K562 (cell line): ENCODE data around the gene LCA5L. TPM values are rescaled to one million over a fixed set of nuclear protein-coding genes. Genes with fewer than 3 reads are reported as not detected.
A peak's percentile ranks its signal among the peaks of the same experiment; 100 is the strongest.

Source experiments
- C11orf30 ChIP-seq: fragments of 450-650 bp; IDR thresholded peaks from 2 replicates; pipeline ENCODE4 v1.6.1; 2016; ENCODE audit warnings: low read depth, mild to moderate bottlenecking
- CBFB ChIP-seq: sonication (generic); formaldehyde crosslinking; IDR thresholded peaks from 2 replicates; pipeline ENCODE4 v1.4.0; 2020; ENCODE audit warnings: mild to moderate bottlenecking, missing genetic modification reagents
- CBX2 ChIP-seq: fragments of 200-600 bp; sonication (generic); IDR thresholded peaks from one replicate; pipeline ENCODE4 v1.6.1; 2012; ENCODE audit warnings: mild to moderate bottlenecking, low read length, inconsistent platforms; ENCODE audit not compliant: insufficient read depth, poor library complexity, severe bottlenecking
- CHD2 ChIP-seq: IDR thresholded peaks from 2 replicates; pipeline ENCODE4 v1.6.1; 2011; ENCODE audit warnings: low read depth, low read length
- E2F3 ChIP-seq: fragments of 250-450 bp; sonication (Bioruptor Pico); IDR thresholded peaks from 2 replicates; pipeline ENCODE4 v1.4.0; 2020; ENCODE audit warnings: mild to moderate bottlenecking
- ERF ChIP-seq: fragments of 450-650 bp; formaldehyde crosslinking; IDR thresholded peaks from 2 replicates; pipeline ENCODE4 v1.4.0; 2020; ENCODE audit warnings: mild to moderate bottlenecking, mixed read lengths
- FIP1L1 ChIP-seq: fragments of 200-400 bp; formaldehyde crosslinking; IDR thresholded peaks from 2 replicates; pipeline ENCODE4 v1.6.1; 2018; ENCODE audit warnings: mild to moderate bottlenecking, low read depth, low read length; ENCODE audit not compliant: poor library complexity, severe bottlenecking
- HCFC1 ChIP-seq: IDR thresholded peaks from 2 replicates; pipeline ENCODE4 v1.6.1; 2012; ENCODE audit warnings: low read depth, low read length, improper control_type of control experiment
- JUND ChIP-seq, 2 experiments: IDR thresholded peaks; 2 replicates in 1 of 2; 3 replicates in 1 of 2; pipeline ENCODE4 v1.6.1; 2011; ENCODE audit warnings: borderline replicate concordance in 2 of 2, low read depth in 2 of 2, low read length in 2 of 2, improper control_type of control experiment in 1 of 2, missing biosample characterization in 1 of 2, missing genetic modification characterization in 1 of 2, missing genetic modification reagents in 1 of 2
- MYBL2 ChIP-seq, 2 experiments: fragments of 450-650 bp in 1 of 2; sonication (generic) in 1 of 2; formaldehyde crosslinking in 1 of 2; IDR thresholded peaks; 2 replicates each; pipeline versions ENCODE4 v1.6.1 to v1.8.1; 2017 to 2022; ENCODE audit warnings: borderline replicate concordance in 1 of 2, inconsistent platforms in 1 of 2, low read depth in 1 of 2, mild to moderate bottlenecking in 1 of 2, missing genetic modification reagents in 1 of 2, moderate library complexity in 1 of 2
- NCOA2 ChIP-seq, 2 experiments: fragments of 450-650 bp; IDR thresholded peaks; 2 replicates each; pipeline ENCODE4 v1.6.1; 2018; ENCODE audit warnings: mild to moderate bottlenecking in 2 of 2, moderate library complexity in 1 of 2; ENCODE audit not compliant: partially characterized antibody in 2 of 2
- RBM14 ChIP-seq: fragments of 200-400 bp; formaldehyde crosslinking; IDR thresholded peaks from 2 replicates; pipeline ENCODE4 v1.6.1; 2018; ENCODE audit warnings: low read depth, mild to moderate bottlenecking, low read length, moderate library complexity, borderline replicate concordance; ENCODE audit not compliant: insufficient read depth
- RBM17 ChIP-seq: fragments of 200-400 bp; formaldehyde crosslinking; IDR thresholded peaks from 2 replicates; pipeline ENCODE4 v1.6.1; 2017; ENCODE audit warnings: low read depth, mild to moderate bottlenecking, low read length, borderline replicate concordance
- RFX5 ChIP-seq: IDR thresholded peaks from 2 replicates; pipeline ENCODE4 v1.6.1; 2011; ENCODE audit warnings: low read depth, mild to moderate bottlenecking, improper control_type of control experiment, low read length
- SAP30 ChIP-seq: fragments of 200-600 bp; sonication (generic); IDR thresholded peaks from 2 replicates; pipeline ENCODE4 v1.6.1; 2012; ENCODE audit warnings: borderline replicate concordance, low read depth, mild to moderate bottlenecking, moderate library complexity, low read length, control low read depth, inconsistent platforms; ENCODE audit not compliant: insufficient read depth, poor library complexity, severe bottlenecking
- SIRT6 ChIP-seq: IDR thresholded peaks from one replicate; pipeline ENCODE4 v1.6.1; 2012; ENCODE audit warnings: low read depth, mild to moderate bottlenecking, control low read depth, inconsistent platforms, low read length, moderate library complexity
- SRSF9 ChIP-seq: fragments of 200-400 bp; formaldehyde crosslinking; IDR thresholded peaks from 2 replicates; pipeline ENCODE4 v1.6.1; 2017; ENCODE audit warnings: low read depth, low read length, borderline replicate concordance
- TEAD1 ChIP-seq, 2 experiments: fragments of 450-650 bp in 1 of 2; sonication (generic) in 1 of 2; formaldehyde crosslinking; IDR thresholded peaks; 2 replicates each; pipeline versions ENCODE4 v1.4.0 to v1.8.0; 2020 to 2022; ENCODE audit warnings: mild to moderate bottlenecking in 2 of 2, missing genetic modification reagents in 1 of 2
- ZNF134 ChIP-seq: fragments of 250-450 bp; sonication (Bioruptor Pico); conservative IDR thresholded peaks from 2 replicates; pipeline ENCODE4 v1.4.0; 2020
- ZNF384 ChIP-seq: IDR thresholded peaks from 2 replicates; pipeline ENCODE4 v1.6.1; 2012; ENCODE audit warnings: low read depth, low read length, improper control_type of control experiment
- polyA plus RNA-seq, 8 experiments: library from polyadenylated mRNA; depleted of rRNA in 4 of 8; stranded (reverse) in 5 of 8; unstranded in 3 of 8; fragments of >200 nt; fragmentation: Nextera tagmentation in 2 of 8; fragmentation: Illumina TruSeq in 1 of 8; extraction: Ambion mirVana in 2 of 8; extraction: Trizol in 1 of 8; gene quantifications; 2 replicates each; pipeline versions ENCODE4 v1.2.1 to v1.2.3, GENCODE V29; 2011 to 2014; ENCODE audit warnings: inconsistent platforms in 1 of 8, missing spikeins in 1 of 8
- total RNA-seq, 7 experiments: library from RNA; depleted of rRNA in 6 of 7; stranded (reverse); fragments of >200 nt in 6 of 7; fragmentation: Illumina TruSeq in 2 of 7; extraction: Trizol in 2 of 7; gene quantifications; 2 replicates each; pipeline versions ENCODE4 v1.2.1 to v1.2.3, GENCODE V29; 2011 to 2021; ENCODE audit warnings: low replicate concordance in 1 of 7
- TF ChIP-seq, protein P1 (sequence below), 2 experiments: fragments of 450-650 bp in 1 of 2; sonication (generic) in 1 of 2; formaldehyde crosslinking; conservative IDR thresholded peaks; 2 replicates each; pipeline versions ENCODE4 v1.4.0 to v1.8.1; 2020 to 2022; ENCODE audit warnings: mild to moderate bottlenecking in 1 of 2, missing genetic modification reagents in 1 of 2
- TF ChIP-seq, protein P2 (sequence below): fragments of 250-450 bp; sonication (Bioruptor Pico); IDR thresholded peaks from 2 replicates; pipeline ENCODE4 v1.4.0; 2020; ENCODE audit warnings: mild to moderate bottlenecking
- TF ChIP-seq, protein P3 (sequence below): fragments of 450-650 bp; formaldehyde crosslinking; IDR thresholded peaks from 2 replicates; pipeline ENCODE4 v1.4.0; 2022; ENCODE audit warnings: mild to moderate bottlenecking, moderate library complexity

Gene LCA5L
- total and polyA plus RNA-seq, 9 of the 15 experiments (the other 6 are each of a cell fraction or from before 2014, with no cell fraction given) = 1.8 to 4.9 (median 3.8) TPM

DNA sequence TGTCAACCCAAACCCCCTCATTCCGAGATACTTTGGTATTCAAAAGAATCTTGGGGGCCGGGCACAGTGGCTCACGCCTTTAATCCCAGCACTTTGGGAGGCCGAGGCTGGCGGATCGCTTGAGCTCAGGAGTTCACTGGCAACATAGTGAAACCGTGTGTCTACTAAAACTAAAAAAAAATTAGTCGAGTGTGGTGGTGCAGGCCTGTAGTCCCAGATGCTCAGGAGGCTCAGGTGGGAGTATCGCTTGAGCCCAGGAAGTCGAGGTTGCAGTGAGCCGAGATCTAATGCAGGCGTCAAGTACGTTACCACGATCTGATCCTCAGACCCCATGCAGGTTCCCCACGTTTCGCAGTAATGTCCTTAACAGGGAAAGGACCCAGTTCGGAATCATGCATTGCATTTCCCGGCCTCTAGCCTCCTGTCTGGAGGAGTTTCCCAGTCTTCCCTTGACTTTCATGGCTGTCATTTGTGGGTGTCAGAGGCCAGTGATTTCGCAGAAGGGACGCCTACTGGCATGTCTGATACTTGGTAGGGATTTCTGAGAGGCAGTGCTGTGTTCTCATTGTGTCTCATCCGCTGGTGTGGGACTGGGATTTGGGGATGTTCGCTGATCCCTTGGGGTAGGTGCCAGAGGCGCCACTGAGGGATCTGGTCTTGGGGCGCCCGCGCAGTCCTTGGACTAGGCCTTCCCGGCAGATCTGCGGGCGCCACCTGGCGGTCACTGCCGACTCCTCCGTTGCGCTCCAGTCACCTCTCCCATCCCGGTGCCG is 57.4 kb downstream of the LCA5L start (continued):
- TF ChIP-seq SRSF9 (no peak), CBX2 (no peak), C11orf30 (no peak; the same call in 1 of the 2 replicates), HCFC1 (0 out of 2 replicates have a peak, but pooled peaks have one; percentile 20), SAP30 (peak; percentile 8), CHD2 (peak; percentile 30; the same call in 1 of the 2 replicates), NCOA2 (IDR thresholded peaks at IDR 0.05; ENCODE audit: partially characterized antibody in 2 of 2) (no peak), FIP1L1 (no peak), RBM14 (no peak), ZNF134 (CRISPR knock-in tag) (no peak), RBM17 (no peak), ZNF384 (peak; percentile 50; the same call in 1 of the 2 replicates), TEAD1 (CRISPR knock-in tag; IDR thresholded peaks at IDR 0.05) (peak in 1 of 2 experiments; percentile 20; a peak in 1 of 4 replicates), SIRT6 (no peak), CBFB (CRISPR knock-in tag) (no peak), MYBL2 (IDR thresholded peaks at IDR 0.05; ENCODE audit: low read depth) (no peak), MYBL2 (CRISPR knock-in tag; IDR thresholded peaks at IDR 0.05; ENCODE audit: borderline replicate concordance) (no peak), E2F3 (CRISPR knock-in tag) (no peak), RFX5 (no peak), ERF (CRISPR knock-in tag) (peak; percentile 67; the same call in 1 of the 2 replicates), JUND (IDR thresholded peaks at IDR 0.05; ENCODE audit: borderline replicate concordance, low read depth, low read length) (peak; percentile 60; the same call in 1 of the 2 replicates), JUND (tag; IDR thresholded peaks at IDR 0.05; ENCODE audit: borderline replicate concordance, low read depth, low read length) (peak; percentile 36; the same call in 2 of the 3 replicates)
- TF ChIP-seq, protein P1, sequence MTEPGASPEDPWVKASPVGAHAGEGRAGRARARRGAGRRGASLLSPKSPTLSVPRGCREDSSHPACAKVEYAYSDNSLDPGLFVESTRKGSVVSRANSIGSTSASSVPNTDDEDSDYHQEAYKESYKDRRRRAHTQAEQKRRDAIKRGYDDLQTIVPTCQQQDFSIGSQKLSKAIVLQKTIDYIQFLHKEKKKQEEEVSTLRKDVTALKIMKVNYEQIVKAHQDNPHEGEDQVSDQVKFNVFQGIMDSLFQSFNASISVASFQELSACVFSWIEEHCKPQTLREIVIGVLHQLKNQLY (CRISPR knock-in tag; conservative IDR thresholded peaks at IDR 0.05) = 0 out of 4 replicates have a peak, but pooled peaks of 1 of the 2 experiments have one; percentile 76
- TF ChIP-seq, protein P2, sequence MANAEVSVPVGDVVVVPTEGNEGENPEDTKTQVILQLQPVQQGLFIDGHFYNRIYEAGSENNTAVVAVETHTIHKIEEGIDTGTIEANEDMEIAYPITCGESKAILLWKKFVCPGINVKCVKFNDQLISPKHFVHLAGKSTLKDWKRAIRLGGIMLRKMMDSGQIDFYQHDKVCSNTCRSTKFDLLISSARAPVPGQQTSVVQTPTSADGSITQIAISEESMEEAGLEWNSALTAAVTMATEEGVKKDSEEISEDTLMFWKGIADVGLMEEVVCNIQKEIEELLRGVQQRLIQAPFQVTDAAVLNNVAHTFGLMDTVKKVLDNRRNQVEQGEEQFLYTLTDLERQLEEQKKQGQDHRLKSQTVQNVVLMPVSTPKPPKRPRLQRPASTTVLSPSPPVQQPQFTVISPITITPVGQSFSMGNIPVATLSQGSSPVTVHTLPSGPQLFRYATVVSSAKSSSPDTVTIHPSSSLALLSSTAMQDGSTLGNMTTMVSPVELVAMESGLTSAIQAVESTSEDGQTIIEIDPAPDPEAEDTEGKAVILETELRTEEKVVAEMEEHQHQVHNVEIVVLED = 0 out of 2 replicates have a peak, but pooled peaks have one; percentile 3
- TF ChIP-seq, protein P3, sequence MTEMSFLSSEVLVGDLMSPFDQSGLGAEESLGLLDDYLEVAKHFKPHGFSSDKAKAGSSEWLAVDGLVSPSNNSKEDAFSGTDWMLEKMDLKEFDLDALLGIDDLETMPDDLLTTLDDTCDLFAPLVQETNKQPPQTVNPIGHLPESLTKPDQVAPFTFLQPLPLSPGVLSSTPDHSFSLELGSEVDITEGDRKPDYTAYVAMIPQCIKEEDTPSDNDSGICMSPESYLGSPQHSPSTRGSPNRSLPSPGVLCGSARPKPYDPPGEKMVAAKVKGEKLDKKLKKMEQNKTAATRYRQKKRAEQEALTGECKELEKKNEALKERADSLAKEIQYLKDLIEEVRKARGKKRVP = no peak
